Measurements from ENCODE around the gene COMMD4.
A peak's percentile ranks its signal among the peaks of the same experiment; 100 is the strongest.

COMMD4 gene

DNA sequence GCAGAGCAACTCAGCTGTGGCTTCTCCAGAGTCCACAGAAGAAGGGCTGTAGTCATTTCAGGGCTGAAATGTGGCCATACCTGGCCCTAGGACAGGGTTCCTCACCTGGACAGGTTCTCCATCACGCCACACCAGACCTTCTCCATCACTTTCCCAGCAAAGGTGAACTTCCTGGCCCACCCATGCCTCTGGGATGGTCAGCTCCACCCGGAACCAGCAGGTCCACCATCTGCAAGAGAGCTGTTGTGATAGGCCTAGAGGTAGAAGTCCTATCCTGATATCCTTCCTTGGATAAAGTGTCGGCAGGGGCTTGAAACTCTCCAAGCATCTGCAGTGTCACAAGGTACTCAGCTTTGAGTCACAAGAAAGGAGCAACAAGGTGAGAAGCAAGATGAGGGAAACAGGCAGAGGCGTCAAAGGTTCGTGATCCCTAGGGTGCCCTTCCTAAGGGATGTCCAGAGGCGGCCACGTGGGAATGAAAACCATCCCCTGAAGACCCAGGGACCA is 31.6 kb downstream of the COMMD4 start:
- TF ChIP-seq, protein P1, sequence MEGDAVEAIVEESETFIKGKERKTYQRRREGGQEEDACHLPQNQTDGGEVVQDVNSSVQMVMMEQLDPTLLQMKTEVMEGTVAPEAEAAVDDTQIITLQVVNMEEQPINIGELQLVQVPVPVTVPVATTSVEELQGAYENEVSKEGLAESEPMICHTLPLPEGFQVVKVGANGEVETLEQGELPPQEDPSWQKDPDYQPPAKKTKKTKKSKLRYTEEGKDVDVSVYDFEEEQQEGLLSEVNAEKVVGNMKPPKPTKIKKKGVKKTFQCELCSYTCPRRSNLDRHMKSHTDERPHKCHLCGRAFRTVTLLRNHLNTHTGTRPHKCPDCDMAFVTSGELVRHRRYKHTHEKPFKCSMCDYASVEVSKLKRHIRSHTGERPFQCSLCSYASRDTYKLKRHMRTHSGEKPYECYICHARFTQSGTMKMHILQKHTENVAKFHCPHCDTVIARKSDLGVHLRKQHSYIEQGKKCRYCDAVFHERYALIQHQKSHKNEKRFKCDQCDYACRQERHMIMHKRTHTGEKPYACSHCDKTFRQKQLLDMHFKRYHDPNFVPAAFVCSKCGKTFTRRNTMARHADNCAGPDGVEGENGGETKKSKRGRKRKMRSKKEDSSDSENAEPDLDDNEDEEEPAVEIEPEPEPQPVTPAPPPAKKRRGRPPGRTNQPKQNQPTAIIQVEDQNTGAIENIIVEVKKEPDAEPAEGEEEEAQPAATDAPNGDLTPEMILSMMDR (IDR thresholded peaks at IDR 0.05; ENCODE audit: low read depth, low read length), result no peak
- in situ Hi-C loops (cut with HindIII; ENCODE audit: low sequenced_read_pairs), result no loop called here
- no peak for DNase-seq (ENCODE audit: low read depth, low spot score)

DNA sequence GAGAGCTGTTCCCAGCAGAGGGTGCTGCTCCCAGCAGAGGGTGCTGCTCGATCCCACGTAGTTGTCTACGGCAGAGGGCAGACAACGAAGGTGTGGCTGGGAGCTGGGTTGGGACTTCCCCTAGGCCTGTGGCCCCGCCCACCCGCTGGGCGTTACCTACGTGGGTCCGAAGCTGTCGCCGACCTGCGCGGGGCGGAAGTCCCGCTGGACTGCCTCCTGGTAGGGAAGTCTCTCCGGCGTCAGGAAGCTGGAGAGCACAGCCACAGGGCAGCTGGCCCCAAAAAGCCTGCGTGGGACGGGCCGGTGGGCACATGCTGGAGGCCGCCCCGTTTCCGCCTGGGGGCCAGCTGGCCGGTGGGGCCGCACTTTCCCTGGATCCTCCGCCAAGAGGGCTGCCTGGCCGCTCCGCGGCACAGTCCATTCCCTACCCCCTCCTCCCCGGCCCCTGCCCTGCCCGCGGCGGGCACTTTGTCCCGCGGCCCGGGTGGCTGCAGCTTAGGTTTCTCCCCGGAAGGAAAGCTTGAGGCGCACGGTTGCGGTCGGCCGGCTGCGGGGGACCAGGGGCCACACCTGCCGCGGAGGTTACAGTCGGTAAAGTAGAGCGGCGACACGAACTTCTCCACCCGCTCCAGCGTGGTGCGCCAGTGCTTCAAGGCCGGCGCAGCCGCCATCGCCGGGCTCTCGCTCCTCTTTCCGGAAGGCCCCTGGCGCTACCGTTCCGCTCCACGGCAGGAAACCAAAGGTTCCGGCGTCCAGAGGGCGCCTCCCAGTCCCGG is 32.2 kb downstream of the COMMD4 start, which contains the start of gene MAN2C1:
Gene MAN2C1, minus strand, starts transcription at position 695 of the 776 bp plus-strand sequence. Its CDS starts 24 bp downstream, at position 671.
- TF ChIP-seq, protein P1 (IDR thresholded peaks at IDR 0.05; ENCODE audit: low read depth, low read length), result peak; percentile 91
- DNase-seq (ENCODE audit: low read depth, low spot score), result peak; percentile 96
- peak within 1 kb of the TSS; percentile 79 for H3K4me3 ChIP-seq (ENCODE audit: low read depth, low read length)
- in situ Hi-C loops (cut with HindIII; ENCODE audit: low sequenced_read_pairs), result no loop called here

More for the DNA sequence above, 31.6 kb downstream of the COMMD4 start:
- H3K4me3 ChIP-seq (ENCODE audit: low read depth, low read length), result peak overlapping the region; percentile 79

DNA sequence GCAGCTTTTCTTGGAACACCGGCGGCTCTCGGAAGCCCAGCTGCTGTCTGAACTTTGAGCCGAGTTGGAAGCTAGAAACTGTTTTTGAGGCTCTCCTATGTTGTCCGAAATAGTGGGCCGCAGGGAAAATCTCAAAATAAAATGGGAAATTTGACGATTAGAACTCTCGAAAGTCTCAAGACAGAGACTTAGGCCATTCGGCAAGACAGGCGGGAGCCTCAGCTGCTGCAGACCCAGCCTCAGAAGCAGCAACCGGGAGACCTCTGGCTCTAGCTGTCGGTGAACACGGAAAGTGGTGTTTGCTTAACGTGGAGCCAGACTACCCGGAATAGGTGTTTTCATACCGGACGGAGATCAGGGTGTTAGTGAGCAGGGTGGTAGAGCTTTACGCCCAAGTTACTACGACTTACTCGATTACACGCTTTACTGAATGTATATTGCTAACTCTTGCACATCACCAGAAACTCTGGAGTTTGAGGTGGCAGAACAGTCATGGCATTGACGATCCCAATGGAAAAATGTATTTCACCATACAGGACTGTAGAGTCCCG is 32.9 kb downstream of the COMMD4 start:
- TF ChIP-seq, protein P1 (IDR thresholded peaks at IDR 0.05; ENCODE audit: low read depth, low read length), result no peak

DNA sequence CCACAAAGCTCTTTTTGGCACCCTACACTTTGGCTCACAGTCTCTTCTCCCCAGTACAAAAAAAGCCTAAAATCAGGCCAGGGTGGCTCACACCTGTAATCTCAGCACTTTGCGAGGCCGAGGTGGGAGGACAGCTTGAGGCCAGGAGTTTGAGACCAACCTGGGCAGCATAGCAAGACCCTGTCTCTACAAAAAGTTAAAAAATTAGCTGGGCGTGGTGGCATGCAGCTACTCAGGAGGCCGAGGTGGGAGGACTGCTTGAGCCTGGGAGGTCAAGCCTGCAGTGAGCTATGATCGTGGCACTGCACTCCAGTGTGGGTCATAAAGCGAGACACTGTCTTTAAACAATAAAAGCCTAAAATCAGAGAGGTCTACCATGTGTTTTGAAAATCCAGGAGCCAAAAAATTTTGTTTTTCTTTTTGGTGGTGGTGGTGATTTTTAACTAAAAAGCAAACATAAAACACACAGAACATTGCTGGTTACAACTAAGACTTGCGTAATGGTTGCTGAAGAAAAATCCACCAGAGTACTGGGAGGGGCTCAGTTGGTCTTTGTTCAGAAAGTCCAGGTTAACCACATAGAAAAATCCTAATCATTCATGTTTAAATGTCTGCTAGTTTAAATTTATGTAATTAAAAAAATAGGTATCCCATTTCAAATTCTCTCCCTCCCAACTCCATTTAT is 34.2 kb downstream of the COMMD4 start:
- TF ChIP-seq, protein P1 (IDR thresholded peaks at IDR 0.05; ENCODE audit: low read depth, low read length), result no peak
- in situ Hi-C loops (cut with HindIII; ENCODE audit: low sequenced_read_pairs), result no loop called here
- no peak overlapping the region for H3K4me3 ChIP-seq (ENCODE audit: low read depth, low read length)
- no peak for DNase-seq (ENCODE audit: low read depth, low spot score)

More for the DNA sequence above, 32.9 kb downstream of the COMMD4 start:
- H3K4me3 ChIP-seq (ENCODE audit: low read depth, low read length), result peak overlapping the region; percentile 79
- no peak for DNase-seq (ENCODE audit: low read depth, low spot score)
- in situ Hi-C loops (cut with HindIII; ENCODE audit: low sequenced_read_pairs), result no loop called here

DNA sequence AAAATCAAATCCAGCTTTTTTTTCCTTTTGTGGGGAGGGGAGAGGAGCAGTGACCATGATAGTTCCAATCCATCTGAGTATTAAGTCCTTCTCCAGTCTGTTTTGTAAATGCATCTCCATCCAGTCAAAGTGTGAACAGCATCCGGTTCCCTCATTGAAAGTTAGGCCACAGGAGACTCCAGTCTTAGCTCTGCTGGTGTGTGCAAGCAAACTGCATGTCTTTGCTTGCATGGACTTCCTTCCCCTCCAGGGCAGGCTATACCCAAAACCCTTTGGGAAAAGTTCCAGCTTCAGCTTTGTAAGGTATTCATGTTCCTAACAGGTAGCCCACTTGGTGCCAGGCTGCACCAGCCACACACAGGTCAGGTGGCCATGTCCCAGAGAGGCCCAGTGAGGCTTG is 35.6 kb downstream of the COMMD4 start:
- DNase-seq (ENCODE audit: low read depth, low spot score), result no peak
- TF ChIP-seq, protein P1 (IDR thresholded peaks at IDR 0.05; ENCODE audit: low read depth, low read length), result no peak
- in situ Hi-C loops (cut with HindIII; ENCODE audit: low sequenced_read_pairs), result no loop called here
- H3K4me3 ChIP-seq (ENCODE audit: low read depth, low read length), result no peak overlapping the region

DNA sequence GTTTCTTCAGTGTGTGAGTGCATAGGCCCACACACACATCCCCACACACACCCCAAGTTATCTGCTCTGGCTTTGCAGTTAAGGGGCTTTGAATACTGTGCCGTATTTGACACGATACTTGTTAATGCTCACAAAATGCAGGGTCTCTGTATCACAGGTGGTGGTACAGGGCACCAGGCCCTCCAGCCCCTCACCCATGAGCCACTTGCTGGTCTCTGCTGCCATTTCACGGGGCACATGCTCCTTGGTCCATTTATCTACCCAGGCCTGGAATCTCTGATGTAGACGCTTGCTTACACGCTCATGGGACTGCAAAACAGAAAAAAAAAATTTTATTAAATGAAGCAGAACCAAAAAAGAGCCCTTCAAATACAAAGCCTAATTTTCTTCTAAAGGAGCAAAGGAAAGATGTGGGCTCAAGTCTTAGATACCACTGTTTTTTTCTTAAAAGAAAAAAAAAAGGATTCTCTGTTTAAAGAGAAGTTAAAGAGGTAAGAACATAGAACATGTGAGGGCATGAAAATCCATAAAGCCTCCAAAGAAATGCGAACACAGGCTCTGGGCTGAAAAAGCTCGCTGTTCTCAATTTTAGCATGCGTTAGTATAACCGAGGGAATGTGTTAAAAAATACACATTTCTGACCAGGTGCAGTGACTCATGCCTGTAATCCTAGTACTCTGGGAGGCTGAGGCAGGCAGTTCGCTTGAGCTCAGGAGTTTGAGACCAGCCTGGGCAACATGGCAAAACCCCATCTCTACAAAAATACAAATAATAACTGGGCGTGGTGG is 36.2 kb downstream of the COMMD4 start:
- in situ Hi-C loops (cut with HindIII; ENCODE audit: low sequenced_read_pairs), result no loop called here
- DNase-seq (ENCODE audit: low read depth, low spot score), result no peak
- no peak overlapping the region for H3K4me3 ChIP-seq (ENCODE audit: low read depth, low read length)
- TF ChIP-seq, protein P1 (IDR thresholded peaks at IDR 0.05; ENCODE audit: low read depth, low read length), result no peak

All from astrocyte of the spinal cord (primary cell).